Measurements from ENCODE around the gene TGFBR2. TPM values are rescaled to one million over a fixed set of nuclear protein-coding genes. Genes with fewer than 3 reads are reported as not detected.

Gene TGFBR2
- total and polyA plus RNA-seq, 10 of the 15 experiments (the other 5 are each of a cell fraction or from before 2014, with no cell fraction given), result 0.02 to 0.98 (median 0.18) TPM; not detected in 1

GRCh38 chr3:30628205-30628900, 22.0 kb downstream of the TGFBR2 start:
- DNase-seq (ENCODE audit: low read depth, low spot score) (no peak), ATAC-seq (no peak), FAIRE-seq (no peak)
- Histone ChIP-seq H3K4me1 (ENCODE audit: control insufficient read depth, insufficient read depth, low read length) (no peaks in the 10 kb centered on the region), H4K20me1 (ENCODE audit: control insufficient read depth, insufficient read depth) (no peaks in the 10 kb centered on the region), H2AFZ (ENCODE audit: control insufficient read depth, low read depth, low read length) (no peak overlapping the region), H3K9me3 (replicated peaks; ENCODE audit: control insufficient read depth, insufficient read depth, low read length) (no peaks in the 10 kb centered on the region), H3K79me2 (ENCODE audit: control insufficient read depth, insufficient read depth, low read length) (no peaks in the 10 kb centered on the region), H3K27ac (ENCODE audit: control insufficient read depth, insufficient read depth) (no peak overlapping the region), H3K9ac (ENCODE audit: control insufficient read depth, insufficient read depth, low read length) (no peak overlapping the region), H3K4me2 (ENCODE audit: control insufficient read depth, insufficient read depth) (no peak overlapping the region), H3K4me3 (no peak overlapping the region), H3K36me3 (ENCODE audit: control insufficient read depth in 2 of 2, insufficient read depth in 2 of 2, low read length in 1 of 2) (no peaks in the 10 kb centered on the region), H3K27me3 (replicated peaks in 1 of 2; ENCODE audit: control insufficient read depth in 2 of 2, insufficient read depth in 2 of 2, low read length in 1 of 2) (no peaks in the 10 kb centered on the region)
- in situ Hi-C loops (cut with MboI) (no loop called here), intact Hi-C loops (cut with micrococcal nuclease; ENCODE audit: unreplicated experiment) (no loop called here)
- ChIA-PET RAD21 (ENCODE audit: unreplicated experiment) (interaction anchor here (0.7 kb wide), 1 partner anchor 66 kb away, joined by 3 read pairs; no protein-coding TSS in a partner anchor), CTCF (interaction anchor here (1.1 kb wide), 1 partner anchor 12 kb away, joined by 4 read pairs; no protein-coding TSS in a partner anchor), SMC1A (ENCODE audit: uncharacterized antibody, unreplicated experiment) (interaction anchor here (0.6 to 1.2 kb wide), 2 partner anchors 65 to 527 kb away, joined by 4 to 5 read pairs; no protein-coding TSS in a partner anchor), POLR2A (no interaction called here)
- BruUV-seq (replicated peaks), result no TSS peak
- 50% methylated on average over 4 of the region's 4 CpGs for WGBS (ENCODE audit: insufficient coverage, insufficient replicate concordance, low lambda C conversion rate, missing lambda C conversion rate)
- TF ChIP-seq CBX3 (IDR thresholded peaks at IDR 0.05; ENCODE audit: borderline replicate concordance, low read depth), result no peak
- no peak for TF ChIP-seq BCLAF1 (IDR thresholded peaks at IDR 0.05)
- no peak for TF ChIP-seq FOXK2 (IDR thresholded peaks at IDR 0.05)
- no peak for TF ChIP-seq PBX3 (IDR thresholded peaks at IDR 0.05; ENCODE audit: insufficient replicate concordance, low read depth, low read length)
- TF ChIP-seq TAF1 (IDR thresholded peaks at IDR 0.05; ENCODE audit: borderline replicate concordance, low read depth, low read length), result no peak
- TF ChIP-seq BMI1 (IDR thresholded peaks at IDR 0.05; ENCODE audit: borderline replicate concordance), result no peak
- TF ChIP-seq BRCA1 (IDR thresholded peaks at IDR 0.05; ENCODE audit: low read depth, low read length), result no peak
- TF ChIP-seq IKZF2 (IDR thresholded peaks at IDR 0.05), result no peak
- TF ChIP-seq E2F8 (IDR thresholded peaks at IDR 0.05; ENCODE audit: low read depth, partially characterized antibody), result no peak
- no peak for TF ChIP-seq ETV6 (conservative IDR thresholded peaks at IDR 0.05 in 1 of 2, IDR thresholded peaks at IDR 0.05 in 1 of 2; ENCODE audit: borderline replicate concordance in 1 of 2, low read depth in 1 of 2)
- no peak for TF ChIP-seq YBX1 (IDR thresholded peaks at IDR 0.05)
- no peak for TF ChIP-seq EZH2 (IDR thresholded peaks at IDR 0.05; ENCODE audit: borderline replicate concordance, control insufficient read depth, low read depth, low read length)
- TF ChIP-seq ATF7 (IDR thresholded peaks at IDR 0.05; ENCODE audit: low read depth), result no peak
- no peak for TF ChIP-seq EP300 (IDR thresholded peaks at IDR 0.05; ENCODE audit: borderline replicate concordance in 1 of 2, control insufficient read depth in 1 of 2, low read depth in 2 of 2, low read length in 2 of 2)
- no peak for TF ChIP-seq PAX5 (IDR thresholded peaks at IDR 0.05; ENCODE audit: borderline replicate concordance, low read depth, low read length)
- TF ChIP-seq MYC (IDR thresholded peaks at IDR 0.05; ENCODE audit: insufficient read depth, insufficient read length, insufficient replicate concordance, low read length, severe bottlenecking), result no peak
